T-helper 17 cell (primary cell): Measurements from ENCODE around the gene ADH1B. TPM values are rescaled to one million over a fixed set of nuclear protein-coding genes. Genes with fewer than 3 reads are reported as not detected.
"Not testable (repeated sequence)": the region's sequence is repeated elsewhere in the genome, so short reads cannot be mapped to it uniquely, and the experiment has no call there.

Experiments
- ATAC-seq: fragments of 150-1000 bp; cut with Tn5 transposase; 2 replicates; pipeline ENCODE4 v1.10.0; 2021; ENCODE audit warnings: mild to moderate bottlenecking, moderate library complexity
- DNase-seq, 3 donors: peaks; one replicate each; pipeline versions ENCODE4 v3.0.0 to v3.0.0-alpha.2; 2020 to 2021
- H3K9me3 ChIP-seq: one replicate; pipeline ENCODE4 v1.7.0; 2013; ENCODE audit warnings: low read length, mild to moderate bottlenecking; ENCODE audit not compliant: control insufficient read depth, poor library complexity, severe bottlenecking
- H3K27ac Mint-ChIP-seq: one replicate; pipeline ENCODE4 v1.8.0; 2022; ENCODE audit warnings: mild to moderate bottlenecking, moderate library complexity, mixed read lengths
- H3K27me3 Mint-ChIP-seq: one replicate; pipeline ENCODE4 v1.8.0; 2022; ENCODE audit warnings: mixed read lengths
- H3K36me3 Mint-ChIP-seq: one replicate; pipeline ENCODE4 v1.8.0; 2022; ENCODE audit warnings: low read depth, mixed read lengths
- H3K4me1 Mint-ChIP-seq: one replicate; pipeline ENCODE4 v1.8.0; 2022; ENCODE audit warnings: mild to moderate bottlenecking, mixed read lengths
- H3K4me3 Mint-ChIP-seq: one replicate; pipeline ENCODE4 v1.8.0; 2022; ENCODE audit warnings: mild to moderate bottlenecking, moderate library complexity, mixed read lengths
- total RNA-seq, 4 donors: library from RNA in 2 of 4; stranded (reverse) in 2 of 4; gene quantifications; one replicate each; pipeline ENCODE4 v1.2.3 and lab custom pipeline; 2022 to 2026

Gene ADH1B
- total RNA-seq = not detected
- total RNA-seq (lab: John Stamatoyannopoulos, UW) = 0 reads per million in 2 donors

GRCh38 chr4:99321241-99322191 lies at the start of gene ADH1B:
Gene ADH1B (minus strand): TSS chr4:99321401. CDS start chr4:99321331, 70 bp downstream.
- H3K27me3 Mint-ChIP-seq = peaks cover 25% of the 10 kb centered on the region
- ATAC-seq (no peak), DNase-seq (no peak)
- no peak within 1 kb of the TSS for H3K27ac Mint-ChIP-seq
- no peaks in the 10 kb centered on the region for H3K9me3 ChIP-seq
- H3K4me3 Mint-ChIP-seq = no peak within 1 kb of the TSS
- no peaks in the 10 kb centered on the region for H3K36me3 Mint-ChIP-seq
- no peaks in the 10 kb centered on the region for H3K4me1 Mint-ChIP-seq

GRCh38 chr4:99367817-99368216 lies 46.6 kb upstream of the ADH1B start:
- not testable (repeated sequence) for DNase-seq, H3K4me3 Mint-ChIP-seq, H3K36me3 Mint-ChIP-seq, H3K27ac Mint-ChIP-seq, H3K9me3 ChIP-seq, ATAC-seq, H3K4me1 Mint-ChIP-seq
- peaks cover 14% of the 10 kb centered on the region for H3K27me3 Mint-ChIP-seq

- DNase-seq (no peak), ATAC-seq (no peak)
- Mint-ChIP-seq H3K27me3 (peaks cover 14% of the 10 kb centered on the region), H3K4me1 (peaks cover 3% of the 10 kb centered on the region), H3K36me3 (no peaks in the 10 kb centered on the region), H3K27ac (no peak overlapping the region), H3K4me3 (no peak overlapping the region)
- H3K9me3 ChIP-seq = no peaks in the 10 kb centered on the region
Measured at GRCh38 chr4:99366491-99366890, 45.3 kb upstream of the ADH1B start.

GRCh38 chr4:99362768-99363167 lies 41.6 kb upstream of the ADH1B start:
- H3K27me3 Mint-ChIP-seq = peaks cover 12% of the 10 kb centered on the region
- no peaks in the 10 kb centered on the region for H3K36me3 Mint-ChIP-seq
- H3K4me3 Mint-ChIP-seq = no peak overlapping the region
- H3K9me3 ChIP-seq = no peaks in the 10 kb centered on the region
- DNase-seq (no peak), ATAC-seq (no peak)
- peaks cover 3% of the 10 kb centered on the region for H3K4me1 Mint-ChIP-seq
- H3K27ac Mint-ChIP-seq = no peak overlapping the region

GRCh38 chr4:99361899-99362275 lies 40.7 kb upstream of the ADH1B start:
- no peaks in the 10 kb centered on the region for H3K9me3 ChIP-seq
- Mint-ChIP-seq H3K4me1 (peaks cover 3% of the 10 kb centered on the region), H3K27me3 (peaks cover 6% of the 10 kb centered on the region), H3K27ac (no peak overlapping the region), H3K4me3 (no peak overlapping the region), H3K36me3 (no peaks in the 10 kb centered on the region)
- DNase-seq (no peak), ATAC-seq (no peak)

GRCh38 chr4:99361268-99361898 lies 40.2 kb upstream of the ADH1B start:
- ATAC-seq (no peak), DNase-seq (no peak)
- no peaks in the 10 kb centered on the region for H3K9me3 ChIP-seq
- Mint-ChIP-seq H3K4me3 (no peak overlapping the region), H3K27ac (no peak overlapping the region), H3K27me3 (peaks cover 6% of the 10 kb centered on the region), H3K4me1 (peaks cover 3% of the 10 kb centered on the region), H3K36me3 (no peaks in the 10 kb centered on the region)

- H3K27ac Mint-ChIP-seq = no peak overlapping the region
- no peak overlapping the region for H3K4me3 Mint-ChIP-seq
- H3K9me3 ChIP-seq = no peaks in the 10 kb centered on the region
- no peak for ATAC-seq
- no peaks in the 10 kb centered on the region for H3K36me3 Mint-ChIP-seq
- H3K4me1 Mint-ChIP-seq = peaks cover 3% of the 10 kb centered on the region
- peaks cover 6% of the 10 kb centered on the region for H3K27me3 Mint-ChIP-seq
- no peak for DNase-seq
Measured at GRCh38 chr4:99359480-99360204, 38.4 kb upstream of the ADH1B start.

GRCh38 chr4:99357948-99358347 lies 36.7 kb upstream of the ADH1B start:
- Mint-ChIP-seq H3K4me3 (no peak overlapping the region), H3K27ac (no peak overlapping the region)
- ATAC-seq = no peak

GRCh38 chr4:99356992-99357391 lies 35.8 kb upstream of the ADH1B start:
- H3K4me1 Mint-ChIP-seq = no peaks in the 10 kb centered on the region
- DNase-seq = no peak
- no peaks in the 10 kb centered on the region for H3K36me3 Mint-ChIP-seq
- no peaks in the 10 kb centered on the region for H3K9me3 ChIP-seq
- H3K27me3 Mint-ChIP-seq = peaks cover 6% of the 10 kb centered on the region
- no peak for ATAC-seq
- no peak overlapping the region for H3K4me3 Mint-ChIP-seq
- H3K27ac Mint-ChIP-seq = no peak overlapping the region

More at GRCh38 chr4:99357948-99358347, 36.7 kb upstream of the ADH1B start:
- Mint-ChIP-seq H3K4me1 (peaks cover 3% of the 10 kb centered on the region), H3K36me3 (no peaks in the 10 kb centered on the region), H3K27me3 (peaks cover 6% of the 10 kb centered on the region)
- no peaks in the 10 kb centered on the region for H3K9me3 ChIP-seq
- no peak for DNase-seq

GRCh38 chr4:99356149-99356548 lies 34.9 kb upstream of the ADH1B start:
- H3K36me3 Mint-ChIP-seq, H3K4me1 Mint-ChIP-seq, H3K27me3 Mint-ChIP-seq, DNase-seq, H3K27ac Mint-ChIP-seq, ATAC-seq, H3K9me3 ChIP-seq, H3K4me3 Mint-ChIP-seq: not testable (repeated sequence)

GRCh38 chr4:99352602-99353537 lies 31.7 kb upstream of the ADH1B start, which contains the start of gene ADH1C:
Gene ADH1C (minus strand): TSS chr4:99352746. CDS start chr4:99352675, 71 bp downstream.
- ATAC-seq (no peak), DNase-seq (no peak)
- H3K9me3 ChIP-seq = no peaks in the 10 kb centered on the region

GRCh38 chr4:99351487-99351886 lies 30.3 kb upstream of the ADH1B start:
- Mint-ChIP-seq H3K4me3 (no peak overlapping the region), H3K27me3 (peaks cover 5% of the 10 kb centered on the region), H3K4me1 (no peaks in the 10 kb centered on the region), H3K27ac (no peak overlapping the region), H3K36me3 (no peaks in the 10 kb centered on the region)
- no peak for DNase-seq
- no peak for ATAC-seq
- H3K9me3 ChIP-seq = no peaks in the 10 kb centered on the region

More at GRCh38 chr4:99352602-99353537, 31.7 kb upstream of the ADH1B start, which contains the start of gene ADH1C:
- Mint-ChIP-seq H3K36me3 (no peaks in the 10 kb centered on the region), H3K27ac (no peak within 1 kb of the TSS), H3K4me3 (no peak within 1 kb of the TSS), H3K4me1 (no peaks in the 10 kb centered on the region), H3K27me3 (peaks cover 5% of the 10 kb centered on the region)
